ENCODE results near the gene TAS1R1. TPM values are rescaled to one million over a fixed set of nuclear protein-coding genes. Genes with fewer than 3 reads are reported as not detected.

Gene TAS1R1
- total RNA-seq, 2 donors from 2014 or later: 0.31 to 0.51 TPM

DNA sequence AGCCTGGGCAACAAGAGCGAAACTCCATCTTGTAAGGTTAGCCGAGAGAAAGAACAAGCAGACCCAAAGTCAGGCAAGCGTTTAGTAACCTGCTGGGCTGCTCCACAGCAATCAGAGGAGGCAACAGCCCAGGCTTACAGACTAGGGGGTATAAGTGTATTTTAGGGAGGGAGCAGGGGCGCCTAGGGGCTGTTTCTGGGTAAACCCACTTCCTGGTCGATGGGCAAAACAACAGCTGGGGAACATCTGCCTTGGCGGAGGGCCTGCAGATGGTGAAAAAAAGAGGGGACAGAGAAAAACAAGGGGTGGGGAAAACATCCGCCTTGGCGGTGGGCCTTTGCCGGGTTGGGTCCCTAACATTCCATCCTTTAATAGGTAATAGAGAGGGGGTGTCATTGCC lies 5.2 kb downstream of the TAS1R1 start:
- Mint-ChIP-seq H3K4me3 (no peak overlapping the region), H3K4me1 (no peaks in the 10 kb centered on the region), H3K27ac (no peak overlapping the region), H3K9me3 (peaks cover 9% of the 10 kb centered on the region), H3K36me3 (ENCODE audit: low read depth) (peaks cover 2% of the 10 kb centered on the region), H3K27me3 (ENCODE audit: insufficient read depth) (peaks cover 8% of the 10 kb centered on the region)
- no peaks in the 10 kb centered on the region for H3K4me1 ChIP-seq (ENCODE audit: control insufficient read depth, insufficient read depth, low read length)
- peaks cover 14% of the 10 kb centered on the region for H3K27me3 ChIP-seq (ENCODE audit: control insufficient read depth, insufficient read depth, low read length, poor library complexity, severe bottlenecking)
- 72 to 84% methylated on average over 5 to 9 of the region's 9 CpGs for WGBS, 2 experiments (ENCODE audit: insufficient coverage in 1 of 2, insufficient read length in 1 of 2)
- H3K9ac ChIP-seq (ENCODE audit: extremely low read depth, low read length, poor library complexity, severe bottlenecking): no peak overlapping the region
- no peak overlapping the region for H3K27ac ChIP-seq (ENCODE audit: low read depth, low read length)
- DNase-seq: no peak
- no peaks in the 10 kb centered on the region for H3K36me3 ChIP-seq (ENCODE audit: control insufficient read depth, insufficient read depth, low read length)
- H3K9me3 ChIP-seq (ENCODE audit: control insufficient read depth, low read length): no peaks in the 10 kb centered on the region
- no peak overlapping the region for H3K4me3 ChIP-seq (ENCODE audit: low read length)
- TF ChIP-seq, protein P1, sequence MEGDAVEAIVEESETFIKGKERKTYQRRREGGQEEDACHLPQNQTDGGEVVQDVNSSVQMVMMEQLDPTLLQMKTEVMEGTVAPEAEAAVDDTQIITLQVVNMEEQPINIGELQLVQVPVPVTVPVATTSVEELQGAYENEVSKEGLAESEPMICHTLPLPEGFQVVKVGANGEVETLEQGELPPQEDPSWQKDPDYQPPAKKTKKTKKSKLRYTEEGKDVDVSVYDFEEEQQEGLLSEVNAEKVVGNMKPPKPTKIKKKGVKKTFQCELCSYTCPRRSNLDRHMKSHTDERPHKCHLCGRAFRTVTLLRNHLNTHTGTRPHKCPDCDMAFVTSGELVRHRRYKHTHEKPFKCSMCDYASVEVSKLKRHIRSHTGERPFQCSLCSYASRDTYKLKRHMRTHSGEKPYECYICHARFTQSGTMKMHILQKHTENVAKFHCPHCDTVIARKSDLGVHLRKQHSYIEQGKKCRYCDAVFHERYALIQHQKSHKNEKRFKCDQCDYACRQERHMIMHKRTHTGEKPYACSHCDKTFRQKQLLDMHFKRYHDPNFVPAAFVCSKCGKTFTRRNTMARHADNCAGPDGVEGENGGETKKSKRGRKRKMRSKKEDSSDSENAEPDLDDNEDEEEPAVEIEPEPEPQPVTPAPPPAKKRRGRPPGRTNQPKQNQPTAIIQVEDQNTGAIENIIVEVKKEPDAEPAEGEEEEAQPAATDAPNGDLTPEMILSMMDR (conservative IDR thresholded peaks at IDR 0.05): no peak

DNA sequence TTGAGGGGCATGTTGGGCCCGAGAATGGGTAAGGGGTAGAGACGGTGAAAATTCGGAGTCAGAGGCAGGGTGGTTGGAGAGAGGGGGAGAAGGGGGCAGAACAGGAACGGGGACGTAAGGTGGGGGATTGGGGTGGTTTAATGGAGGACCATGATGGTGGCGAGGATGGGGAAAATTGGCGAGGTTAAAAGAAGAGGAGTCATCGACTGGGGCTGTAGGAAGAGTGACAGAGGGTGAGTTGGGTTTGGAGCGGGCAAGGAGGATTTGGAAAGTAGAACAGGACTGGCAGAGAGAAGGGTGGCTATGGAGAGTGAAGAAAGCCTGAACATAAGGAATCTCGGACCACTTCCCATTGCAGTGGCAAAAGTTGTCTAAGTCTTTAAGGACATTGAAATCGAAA lies 13.9 kb downstream of the TAS1R1 start:
- Mint-ChIP-seq H3K27me3 (ENCODE audit: insufficient read depth) (peaks cover 47% of the 10 kb centered on the region), H3K4me3 (no peak overlapping the region), H3K27ac (no peak overlapping the region), H3K36me3 (ENCODE audit: low read depth) (no peaks in the 10 kb centered on the region), H3K4me1 (no peaks in the 10 kb centered on the region), H3K9me3 (no peaks in the 10 kb centered on the region)
- Histone ChIP-seq H3K4me3 (ENCODE audit: low read length) (no peak overlapping the region), H3K9ac (ENCODE audit: extremely low read depth, low read length, poor library complexity, severe bottlenecking) (no peak overlapping the region), H3K36me3 (ENCODE audit: control insufficient read depth, insufficient read depth, low read length) (no peaks in the 10 kb centered on the region), H3K27ac (ENCODE audit: low read depth, low read length) (no peak overlapping the region), H3K27me3 (ENCODE audit: control insufficient read depth, insufficient read depth, low read length, poor library complexity, severe bottlenecking) (peaks cover 50% of the 10 kb centered on the region), H3K9me3 (ENCODE audit: control insufficient read depth, low read length) (no peaks in the 10 kb centered on the region), H3K4me1 (ENCODE audit: control insufficient read depth, insufficient read depth, low read length) (no peaks in the 10 kb centered on the region)
- 93 to 94% methylated on average over 9 to 11 of the region's 11 CpGs for WGBS, 2 experiments (ENCODE audit: insufficient coverage in 1 of 2, insufficient read length in 1 of 2)
- DNase-seq: no peak
- TF ChIP-seq, protein P1 (conservative IDR thresholded peaks at IDR 0.05): no peak

DNA sequence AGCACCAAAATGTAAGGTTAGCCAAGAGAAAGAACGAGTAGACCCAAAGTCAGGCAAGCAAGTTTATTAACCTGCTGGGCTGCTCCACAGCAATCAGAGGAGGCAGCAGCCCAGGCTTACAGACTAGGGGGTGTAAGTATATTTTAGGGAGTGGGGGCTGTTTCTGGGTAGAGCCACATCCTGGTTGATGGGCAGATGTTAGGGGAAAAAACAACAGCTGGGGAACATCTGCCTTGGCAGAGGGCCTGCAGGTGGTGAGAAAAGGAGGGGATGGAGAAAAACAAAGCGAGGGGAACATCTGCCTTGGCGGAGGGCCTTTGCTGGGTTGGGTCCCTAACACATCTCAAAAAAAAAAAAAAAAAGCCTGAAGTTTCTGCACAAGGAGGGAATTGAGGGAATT lies 15.0 kb downstream of the TAS1R1 start:
- H3K27me3 Mint-ChIP-seq (ENCODE audit: insufficient read depth): peaks cover 47% of the 10 kb centered on the region

More for the DNA sequence above, 15.0 kb downstream of the TAS1R1 start:
- 83 to 89% methylated on average over 2 to 3 of the region's 3 CpGs for WGBS, 2 experiments (ENCODE audit: insufficient coverage in 1 of 2, insufficient read length in 1 of 2)
- Histone ChIP-seq H3K9me3 (ENCODE audit: control insufficient read depth, low read length) (no peaks in the 10 kb centered on the region), H3K4me1 (ENCODE audit: control insufficient read depth, insufficient read depth, low read length) (no peaks in the 10 kb centered on the region), H3K36me3 (ENCODE audit: control insufficient read depth, insufficient read depth, low read length) (no peaks in the 10 kb centered on the region), H3K9ac (ENCODE audit: extremely low read depth, low read length, poor library complexity, severe bottlenecking) (no peak overlapping the region), H3K4me3 (ENCODE audit: low read length) (no peak overlapping the region), H3K27ac (ENCODE audit: low read depth, low read length) (no peak overlapping the region), H3K27me3 (ENCODE audit: control insufficient read depth, insufficient read depth, low read length, poor library complexity, severe bottlenecking) (peaks cover 39% of the 10 kb centered on the region)
- Mint-ChIP-seq H3K36me3 (ENCODE audit: low read depth) (no peaks in the 10 kb centered on the region), H3K9me3 (no peaks in the 10 kb centered on the region), H3K4me1 (no peaks in the 10 kb centered on the region), H3K27ac (no peak overlapping the region), H3K4me3 (no peak overlapping the region)
- TF ChIP-seq, protein P1 (conservative IDR thresholded peaks at IDR 0.05): no peak
- no peak for DNase-seq

Data from endodermal cell (in vitro differentiated cells).